CD14-positive monocyte (primary cell): ENCODE results near the gene NLRP10. TPM values are rescaled to one million over a fixed set of nuclear protein-coding genes. Genes with fewer than 3 reads are reported as not detected.

ENCODE experiments used
- DNase-seq, 3 donors: peaks; one replicate each; pipeline ENCODE4 v3.0.0-alpha.2; 2011 to 2022
- H2AFZ ChIP-seq: 2 replicates; pipeline ENCODE4 v1.6.0; 2012; ENCODE audit warnings: mild to moderate bottlenecking, low read depth, low read length, inconsistent platforms; ENCODE audit not compliant: insufficient read depth, poor library complexity, severe bottlenecking
- H3K27ac ChIP-seq, 2 donors: 1 replicate in 1 of 2; 2 replicates in 1 of 2; pipeline ENCODE4 v1.5.1; 2012 to 2013; ENCODE audit warnings: low read length in 2 of 2, control low read depth in 1 of 2, inconsistent platforms in 1 of 2, low read depth in 1 of 2, mild to moderate bottlenecking in 1 of 2
- H3K27me3 ChIP-seq, 2 donors: one replicate each; pipeline versions ENCODE4 v1.6.0 to v1.6.1; 2011 to 2013; ENCODE audit warnings: low read length in 2 of 2; ENCODE audit not compliant: control insufficient read depth in 2 of 2, insufficient read depth in 2 of 2
- H3K36me3 ChIP-seq, 2 donors: replicated peaks in 1 of 2; 1 replicate in 1 of 2; 2 replicates in 1 of 2; pipeline versions ENCODE4 v1.5.1 to v1.6.1; 2012 to 2013; ENCODE audit warnings: low read length in 2 of 2, control low read depth in 1 of 2, inconsistent platforms in 1 of 2, mild to moderate bottlenecking in 1 of 2; ENCODE audit not compliant: insufficient read depth in 2 of 2, control insufficient read depth in 1 of 2
- H3K4me1 ChIP-seq, 2 donors: 1 replicate in 1 of 2; 2 replicates in 1 of 2; pipeline versions ENCODE4 v1.5.1 to v1.6.1; 2012 to 2013; ENCODE audit warnings: low read length in 2 of 2, control low read depth in 1 of 2, inconsistent platforms in 1 of 2, mild to moderate bottlenecking in 1 of 2, moderate library complexity in 1 of 2; ENCODE audit not compliant: insufficient read depth in 2 of 2, control insufficient read depth in 1 of 2
- H3K4me2 ChIP-seq: replicated peaks from 2 replicates; pipeline ENCODE3; 2012; ENCODE audit warnings: low read length, moderate library complexity, mild to moderate bottlenecking; ENCODE audit not compliant: poor library complexity, severe bottlenecking; ENCODE audit errors: extremely low read depth
- H3K4me3 ChIP-seq, 3 experiments: fragments of 200-600 bp in 1 of 3; sonication (generic) in 1 of 3; replicated peaks in 1 of 3; 1 replicate in 2 of 3; 2 replicates in 1 of 3; pipeline ENCODE4 v1.5.1; 2011 to 2013; ENCODE audit warnings: low read length in 3 of 3, mild to moderate bottlenecking in 3 of 3, control low read depth in 2 of 3, low read depth in 2 of 3, inconsistent platforms in 1 of 3, moderate library complexity in 1 of 3
- H3K79me2 ChIP-seq: 2 replicates; pipeline ENCODE4 v1.6.0; 2012; ENCODE audit warnings: mild to moderate bottlenecking, control low read depth, inconsistent platforms, low read length, moderate library complexity; ENCODE audit not compliant: insufficient read depth
- H3K9ac ChIP-seq: 2 replicates; pipeline ENCODE4 v1.6.0; 2017; ENCODE audit warnings: low read length, mild to moderate bottlenecking; ENCODE audit not compliant: insufficient read depth, poor library complexity, severe bottlenecking
- H3K9me3 ChIP-seq, 2 donors: replicated peaks in 1 of 2; 1 replicate in 1 of 2; 2 replicates in 1 of 2; pipeline versions ENCODE4 v1.5.1 to v1.6.1; 2012 to 2013; ENCODE audit warnings: low read length in 2 of 2, control low read depth in 1 of 2; ENCODE audit not compliant: control insufficient read depth in 1 of 2, insufficient read depth in 1 of 2
- H4K20me1 ChIP-seq: 2 replicates; pipeline ENCODE4 v1.6.0; 2012; ENCODE audit warnings: mild to moderate bottlenecking, low read length, control low read depth, moderate library complexity; ENCODE audit not compliant: insufficient read depth
- H3K27ac Mint-ChIP-seq, 7 donors: one replicate each; pipeline ENCODE4 v1.8.0; 2020; ENCODE audit warnings: mild to moderate bottlenecking in 7 of 7, mixed read lengths in 7 of 7, moderate library complexity in 6 of 7, inconsistent platforms in 2 of 7
- H3K27me3 Mint-ChIP-seq, 3 donors: one replicate each; pipeline ENCODE4 v1.8.0; 2021 to 2022; ENCODE audit warnings: low read depth in 3 of 3, mild to moderate bottlenecking in 3 of 3, mixed read lengths in 3 of 3, moderate library complexity in 3 of 3, inconsistent platforms in 1 of 3
- H3K36me3 Mint-ChIP-seq, 2 donors: one replicate each; pipeline ENCODE4 v1.8.0; 2020; ENCODE audit warnings: mixed read lengths in 2 of 2, inconsistent platforms in 1 of 2, mild to moderate bottlenecking in 1 of 2
- H3K4me1 Mint-ChIP-seq: one replicate; pipeline ENCODE4 v1.8.0; 2020; ENCODE audit warnings: mild to moderate bottlenecking, mixed read lengths
- H3K4me3 Mint-ChIP-seq, 2 donors: one replicate each; pipeline ENCODE4 v1.8.0; 2020; ENCODE audit warnings: mild to moderate bottlenecking in 2 of 2, mixed read lengths in 2 of 2, moderate library complexity in 1 of 2
- H3K9me3 Mint-ChIP-seq, 7 donors: one replicate each; pipeline ENCODE4 v1.8.0; 2020 to 2022; ENCODE audit warnings: mixed read lengths in 7 of 7, mild to moderate bottlenecking in 6 of 7, moderate library complexity in 6 of 7, inconsistent platforms in 2 of 7
- CTCF ChIP-seq: fragments of 200-600 bp; IDR thresholded peaks from one replicate; pipeline ENCODE4 v1.8.0; 2022; ENCODE audit warnings: antibody characterized with exemption, mild to moderate bottlenecking
- WGBS: methylation state at CpG from one replicate; pipeline ENCODE4 v1.1.5; 2013; ENCODE audit warnings: missing lambda C conversion rate; ENCODE audit not compliant: insufficient coverage; 5-methylcytosine and 5-hydroxymethylcytosine counted together
- intact Hi-C, 2 donors: fragments of 100-400 bp; cut with micrococcal nuclease; formaldehyde crosslinking; loops; one replicate each; pipeline versions ENCODE4 v1.15.0 to v1.15.1; 2023
- polyA plus RNA-seq, 3 donors: library from polyadenylated mRNA; depleted of rRNA in 1 of 3; unstranded in 2 of 3; stranded (reverse) in 1 of 3; fragments of 300-500 nt in 2 of 3; fragments of >200 nt in 1 of 3; fragmentation: Illumina TruSeq in 2 of 3; gene quantifications; 1 replicate in 2 of 3; 2 replicates in 1 of 3; pipeline ENCODE4 v1.2.3, GENCODE V29; 2012 to 2021

NLRP10 gene
- polyA plus RNA-seq, 3 donors, result not detected

GRCh38 chr11:7941146-7941545 lies 24.1 kb downstream of the NLRP10 start:
- intact Hi-C loops, result no loop called here
- Mint-ChIP-seq H3K27ac (no peak overlapping the region), H3K4me3 (no peak overlapping the region), H3K27me3 (peaks cover 0 to 3% (median 1%) of the 10 kb centered on the region in 3 donors), H3K36me3 (no peaks in the 10 kb centered on the region), H3K4me1 (no peaks in the 10 kb centered on the region), H3K9me3 (peaks cover 3 to 20% (median 16%) of the 10 kb centered on the region in 7 donors)
- Histone ChIP-seq H3K27me3 (no peaks in the 10 kb centered on the region), H3K4me3 (no peak overlapping the region), H3K4me1 (no peaks in the 10 kb centered on the region), H3K27ac (no peak overlapping the region), H3K4me2 (no peak overlapping the region), H3K36me3 (no peaks in the 10 kb centered on the region), H2AFZ (no peak overlapping the region), H4K20me1 (no peaks in the 10 kb centered on the region), H3K9me3 (peaks cover 17 to 18% of the 10 kb centered on the region in 2 donors), H3K9ac (no peak overlapping the region), H3K79me2 (no peaks in the 10 kb centered on the region)
- TF ChIP-seq CTCF, result no peak
- no peak for DNase-seq
- no CpG with 5 or more reads among the region's 5 CpGs for WGBS

GRCh38 chr11:7936615-7937014 lies 28.6 kb downstream of the NLRP10 start:
- Histone ChIP-seq H3K79me2 (no peaks in the 10 kb centered on the region), H3K4me2 (no peak overlapping the region), H4K20me1 (no peaks in the 10 kb centered on the region), H3K4me3 (no peak overlapping the region), H3K27me3 (no peaks in the 10 kb centered on the region), H3K36me3 (no peaks in the 10 kb centered on the region), H3K9me3 (no peaks in the 10 kb centered on the region), H2AFZ (no peak overlapping the region), H3K27ac (no peak overlapping the region), H3K9ac (no peak overlapping the region), H3K4me1 (no peaks in the 10 kb centered on the region)
- WGBS, result no CpG with 5 or more reads among the region's 1 CpG
- DNase-seq, result no peak
- Mint-ChIP-seq H3K27ac (no peak overlapping the region), H3K4me3 (no peak overlapping the region), H3K9me3 (peaks cover 0 to 1% (median 0%) of the 10 kb centered on the region in 7 donors), H3K36me3 (no peaks in the 10 kb centered on the region), H3K4me1 (no peaks in the 10 kb centered on the region), H3K27me3 (peaks cover 0 to 3% (median 2%) of the 10 kb centered on the region in 3 donors)
- TF ChIP-seq CTCF, result no peak
- intact Hi-C loops, result no loop called here
